ENCODE results near the gene ATF6.

The ATF6 gene

DNA sequence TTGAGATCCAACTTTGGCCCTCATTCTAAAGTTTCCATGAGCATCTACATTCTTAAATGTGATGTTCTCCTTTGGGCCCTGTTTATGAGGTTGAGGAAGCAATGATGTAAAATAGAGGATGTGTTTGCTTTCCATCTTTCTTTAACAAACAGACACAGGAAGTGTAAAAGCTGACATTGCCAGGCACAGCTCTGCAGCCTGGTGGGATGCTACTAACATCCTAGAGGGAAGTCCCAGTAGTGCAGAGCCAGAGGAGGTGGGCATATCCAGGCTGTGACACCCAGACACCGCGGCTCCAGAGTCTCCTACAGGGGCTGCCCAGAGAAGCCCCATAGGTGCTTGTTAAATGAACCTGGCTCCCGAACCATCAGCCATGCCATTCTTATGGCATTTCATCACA, 241.3 kb downstream of the ATF6 start:
- H3K4me3 ChIP-seq (ENCODE audit: low read depth, low read length) = no peak overlapping the region
- TF ChIP-seq, protein P1, sequence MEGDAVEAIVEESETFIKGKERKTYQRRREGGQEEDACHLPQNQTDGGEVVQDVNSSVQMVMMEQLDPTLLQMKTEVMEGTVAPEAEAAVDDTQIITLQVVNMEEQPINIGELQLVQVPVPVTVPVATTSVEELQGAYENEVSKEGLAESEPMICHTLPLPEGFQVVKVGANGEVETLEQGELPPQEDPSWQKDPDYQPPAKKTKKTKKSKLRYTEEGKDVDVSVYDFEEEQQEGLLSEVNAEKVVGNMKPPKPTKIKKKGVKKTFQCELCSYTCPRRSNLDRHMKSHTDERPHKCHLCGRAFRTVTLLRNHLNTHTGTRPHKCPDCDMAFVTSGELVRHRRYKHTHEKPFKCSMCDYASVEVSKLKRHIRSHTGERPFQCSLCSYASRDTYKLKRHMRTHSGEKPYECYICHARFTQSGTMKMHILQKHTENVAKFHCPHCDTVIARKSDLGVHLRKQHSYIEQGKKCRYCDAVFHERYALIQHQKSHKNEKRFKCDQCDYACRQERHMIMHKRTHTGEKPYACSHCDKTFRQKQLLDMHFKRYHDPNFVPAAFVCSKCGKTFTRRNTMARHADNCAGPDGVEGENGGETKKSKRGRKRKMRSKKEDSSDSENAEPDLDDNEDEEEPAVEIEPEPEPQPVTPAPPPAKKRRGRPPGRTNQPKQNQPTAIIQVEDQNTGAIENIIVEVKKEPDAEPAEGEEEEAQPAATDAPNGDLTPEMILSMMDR (IDR thresholded peaks at IDR 0.05; ENCODE audit: borderline replicate concordance, insufficient read depth, low read depth, low read length) = no peak

DNA sequence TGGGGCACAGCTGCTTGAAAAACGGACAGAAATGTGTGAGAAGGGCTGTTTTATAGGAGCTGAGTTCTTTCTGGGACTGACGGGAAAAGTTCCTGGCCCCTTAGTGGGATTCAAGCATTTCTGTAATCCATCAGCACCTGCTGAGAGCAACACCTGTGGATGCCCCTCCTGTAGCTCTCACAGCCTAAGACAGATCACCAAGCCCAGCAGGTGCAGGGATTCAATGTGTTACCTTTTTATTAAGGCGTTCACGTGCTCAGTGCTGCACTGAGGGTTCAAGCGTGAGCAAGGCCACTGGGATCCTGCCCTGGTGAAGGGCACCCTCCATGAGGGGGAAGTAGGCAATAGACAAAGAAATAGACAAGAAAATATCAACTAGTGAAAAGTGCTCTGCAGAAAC, 242.7 kb downstream of the ATF6 start:
- no peak overlapping the region for H3K4me3 ChIP-seq (ENCODE audit: low read depth, low read length)
- TF ChIP-seq, protein P1 (IDR thresholded peaks at IDR 0.05; ENCODE audit: borderline replicate concordance, insufficient read depth, low read depth, low read length) = no peak

DNA sequence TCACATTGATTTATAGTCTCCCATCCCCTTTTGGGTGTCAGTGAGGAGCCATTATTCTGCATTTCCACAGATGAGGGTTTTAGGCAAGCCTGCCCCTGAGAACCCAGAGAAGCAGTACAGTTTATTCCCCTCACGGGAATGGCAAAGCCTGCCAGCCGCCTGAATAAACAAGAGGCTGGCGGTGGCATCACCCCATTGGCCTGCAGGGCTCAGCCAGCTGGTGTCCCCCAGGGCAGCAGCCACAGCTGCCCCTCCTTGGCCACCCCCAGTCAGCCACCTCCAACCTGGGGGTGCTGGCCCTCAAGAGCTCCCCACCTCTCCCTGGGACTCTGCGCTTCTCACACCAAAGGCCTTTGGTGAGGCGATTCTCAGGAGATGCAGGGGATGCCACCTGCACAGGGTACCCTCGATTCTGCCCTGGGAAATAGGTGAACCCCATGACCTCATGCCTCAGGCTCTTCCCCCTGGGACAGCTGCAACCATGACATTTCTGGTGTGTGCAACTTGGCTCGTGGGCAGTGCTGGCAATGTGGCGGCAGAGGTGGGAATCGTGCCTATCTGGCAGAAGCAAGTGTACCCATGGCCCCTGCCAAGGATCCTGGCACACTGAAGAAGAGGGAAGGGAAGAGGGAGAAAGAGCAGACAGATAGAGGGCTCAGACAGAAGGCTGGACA, 243.5 kb downstream of the ATF6 start:
- no peak overlapping the region for H3K4me3 ChIP-seq (ENCODE audit: low read depth, low read length)
- TF ChIP-seq, protein P1 (IDR thresholded peaks at IDR 0.05; ENCODE audit: borderline replicate concordance, insufficient read depth, low read depth, low read length) = no peak

DNA sequence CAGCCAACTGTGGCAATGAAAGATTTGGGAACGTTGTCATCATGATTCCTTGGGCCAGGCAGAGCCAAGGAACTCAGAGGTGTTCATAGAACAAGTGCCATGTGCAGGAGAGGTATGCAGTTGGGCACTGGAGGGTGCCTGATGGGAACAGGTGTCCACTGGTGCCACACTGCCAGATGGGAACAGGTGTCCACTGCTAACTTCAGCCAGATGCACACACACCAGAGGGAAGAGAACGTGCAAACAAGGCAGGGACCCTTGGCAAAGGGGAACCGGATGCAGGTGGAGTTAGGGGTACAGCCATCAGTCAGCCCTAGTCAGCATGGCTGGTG, 244.0 kb downstream of the ATF6 start:
- TF ChIP-seq, protein P1 (IDR thresholded peaks at IDR 0.05; ENCODE audit: borderline replicate concordance, insufficient read depth, low read depth, low read length) = no peak

DNA sequence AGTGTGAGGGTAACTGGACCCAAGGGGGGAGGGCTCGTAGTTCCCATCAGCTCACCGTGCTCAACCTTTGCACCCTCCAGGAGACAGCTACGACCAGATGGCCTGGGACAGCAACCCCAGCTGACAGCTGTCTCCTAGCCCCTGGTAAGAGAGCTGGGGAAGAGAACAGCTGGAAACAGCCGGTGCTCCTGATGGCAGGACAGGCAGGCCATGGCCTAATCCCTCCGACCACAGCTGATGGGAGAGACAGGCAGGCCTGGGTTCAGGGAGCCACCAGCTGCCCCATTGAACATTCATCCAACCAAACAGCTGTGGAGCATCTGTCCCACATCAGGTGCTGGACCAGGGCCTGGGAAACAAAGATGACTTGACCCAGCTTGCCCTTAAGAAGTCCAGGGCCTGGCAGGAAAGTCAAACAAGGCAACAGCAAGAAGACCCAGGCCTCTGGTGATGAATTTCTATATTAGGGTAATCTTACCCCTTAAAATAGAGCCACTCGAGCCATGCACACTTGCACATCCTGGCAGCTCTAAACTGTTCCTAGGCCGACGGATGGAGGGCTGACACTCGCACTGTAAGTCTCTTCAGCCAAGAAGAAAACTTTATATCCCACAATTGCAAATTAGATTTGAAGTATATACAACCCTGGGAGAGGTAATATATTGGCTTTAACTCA, 245.4 kb downstream of the ATF6 start:
- H3K4me3 ChIP-seq (ENCODE audit: low read depth, low read length) = no peak overlapping the region
- TF ChIP-seq, protein P1 (IDR thresholded peaks at IDR 0.05; ENCODE audit: borderline replicate concordance, insufficient read depth, low read depth, low read length) = no peak

More for the DNA sequence above, 244.0 kb downstream of the ATF6 start:
- H3K4me3 ChIP-seq (ENCODE audit: low read depth, low read length) = no peak overlapping the region

DNA sequence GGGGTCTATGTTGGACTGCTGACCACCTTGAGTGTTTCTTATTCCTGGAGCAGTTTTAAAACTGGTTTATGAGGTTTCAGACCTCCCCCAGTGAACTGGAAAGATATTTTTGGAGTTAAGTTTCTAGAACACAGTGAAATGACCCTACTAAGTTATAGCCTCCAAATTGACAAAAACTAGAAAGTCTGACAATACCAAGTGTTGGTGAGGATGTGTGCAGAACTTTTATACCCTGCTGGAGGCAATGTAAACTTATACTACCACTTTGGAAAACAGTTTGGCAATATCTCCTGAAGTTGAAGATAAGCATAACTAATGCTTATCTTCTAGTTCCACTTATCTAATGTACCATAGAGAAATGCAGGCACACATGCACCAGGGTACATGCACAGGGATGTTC, 247.2 kb downstream of the ATF6 start:
- no peak overlapping the region for H3K4me3 ChIP-seq (ENCODE audit: low read depth, low read length)
- TF ChIP-seq, protein P1 (IDR thresholded peaks at IDR 0.05; ENCODE audit: borderline replicate concordance, insufficient read depth, low read depth, low read length) = no peak
